IMR-90 (cell line): ENCODE data around the gene IP6K1.

Experiments used
- CEBPB ChIP-seq: IDR thresholded peaks from 2 replicates; pipeline ENCODE4 v1.6.1; 2012; ENCODE audit warnings: low read depth, low read length, improper control_type of control experiment
- CHD1 ChIP-seq: IDR thresholded peaks from 2 replicates; pipeline ENCODE4 v1.6.1; 2012; ENCODE audit warnings: low read depth, low read length, improper control_type of control experiment
- FOS ChIP-seq: fragments of 150-350 bp; IDR thresholded peaks from 2 replicates; pipeline ENCODE4 v1.6.1; 2016; ENCODE audit warnings: low read depth, low read length
- POLR2A ChIP-seq: IDR thresholded peaks from 2 replicates; pipeline ENCODE4 v1.6.1; 2012; ENCODE audit warnings: mild to moderate bottlenecking, low read depth, low read length
- RFX5 ChIP-seq: IDR thresholded peaks from 2 replicates; pipeline ENCODE4 v1.8.0; 2012; ENCODE audit warnings: low read depth, mild to moderate bottlenecking, low read length, moderate library complexity
- SMC3 ChIP-seq: fragments of 150-350 bp; IDR thresholded peaks from 2 replicates; pipeline ENCODE4 v1.6.1; 2016; ENCODE audit warnings: low read depth, mild to moderate bottlenecking, antibody characterized with exemption, low read length, moderate library complexity
- TF ChIP-seq, protein P1 (sequence below): conservative IDR thresholded peaks from 2 replicates; pipeline ENCODE4 v1.5.1; 2012; ENCODE audit warnings: mild to moderate bottlenecking, low read depth, low read length, improper control_type of control experiment

DNA sequence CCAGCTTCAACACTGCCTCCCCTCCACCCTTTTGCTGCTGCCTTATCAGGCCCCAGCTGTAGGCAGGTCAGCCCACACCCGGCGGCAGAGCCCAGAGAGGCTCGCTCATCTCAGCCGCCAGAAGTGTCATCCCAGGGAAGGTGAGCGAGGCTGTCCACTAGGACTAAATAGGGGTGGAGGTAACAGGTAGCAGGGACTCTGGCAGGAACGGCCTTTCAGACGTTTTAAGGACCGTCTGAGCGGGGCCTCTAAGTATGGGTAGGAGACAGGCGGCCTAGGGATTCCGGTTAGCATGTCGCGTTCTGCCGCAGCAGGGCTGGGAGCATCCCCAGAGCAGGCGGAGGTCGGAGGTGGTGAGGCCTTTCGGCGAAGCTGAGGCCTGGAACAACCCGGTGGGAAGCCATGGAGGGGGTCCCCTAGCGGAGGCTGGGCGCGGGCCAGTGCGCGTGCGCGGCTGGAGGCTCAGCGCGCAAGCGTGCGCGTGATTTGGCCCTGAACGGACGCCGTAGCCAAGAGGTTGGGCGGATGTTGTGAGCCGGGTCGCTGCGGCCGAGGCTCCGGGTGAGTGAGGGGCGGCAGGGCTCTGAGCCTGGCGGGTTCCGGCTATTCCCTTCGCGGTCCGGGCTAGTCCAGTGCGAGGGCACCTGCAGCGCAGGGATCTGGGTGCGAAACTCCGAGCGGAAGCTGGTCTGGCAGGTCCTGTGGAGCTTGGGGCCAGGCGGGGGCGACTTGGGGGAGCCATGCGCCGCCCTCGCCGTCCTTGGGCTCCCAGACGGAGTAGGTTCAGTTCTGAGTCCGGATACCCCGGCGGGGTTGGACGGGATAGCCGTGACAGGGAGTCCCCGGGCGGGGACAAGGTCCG is 97.1 kb downstream of the IP6K1 start, which contains the start of the genes MST1 and RNF123:
- TF ChIP-seq, protein P1, sequence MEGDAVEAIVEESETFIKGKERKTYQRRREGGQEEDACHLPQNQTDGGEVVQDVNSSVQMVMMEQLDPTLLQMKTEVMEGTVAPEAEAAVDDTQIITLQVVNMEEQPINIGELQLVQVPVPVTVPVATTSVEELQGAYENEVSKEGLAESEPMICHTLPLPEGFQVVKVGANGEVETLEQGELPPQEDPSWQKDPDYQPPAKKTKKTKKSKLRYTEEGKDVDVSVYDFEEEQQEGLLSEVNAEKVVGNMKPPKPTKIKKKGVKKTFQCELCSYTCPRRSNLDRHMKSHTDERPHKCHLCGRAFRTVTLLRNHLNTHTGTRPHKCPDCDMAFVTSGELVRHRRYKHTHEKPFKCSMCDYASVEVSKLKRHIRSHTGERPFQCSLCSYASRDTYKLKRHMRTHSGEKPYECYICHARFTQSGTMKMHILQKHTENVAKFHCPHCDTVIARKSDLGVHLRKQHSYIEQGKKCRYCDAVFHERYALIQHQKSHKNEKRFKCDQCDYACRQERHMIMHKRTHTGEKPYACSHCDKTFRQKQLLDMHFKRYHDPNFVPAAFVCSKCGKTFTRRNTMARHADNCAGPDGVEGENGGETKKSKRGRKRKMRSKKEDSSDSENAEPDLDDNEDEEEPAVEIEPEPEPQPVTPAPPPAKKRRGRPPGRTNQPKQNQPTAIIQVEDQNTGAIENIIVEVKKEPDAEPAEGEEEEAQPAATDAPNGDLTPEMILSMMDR = peak; percentile 43
- TF ChIP-seq FOS = no peak
- no peak for TF ChIP-seq POLR2A
- TF ChIP-seq CHD1 = no peak
- no peak for TF ChIP-seq SMC3
- TF ChIP-seq CEBPB = no peak
- no peak for TF ChIP-seq RFX5
